ENCODE measurements around the gene ACY1.
"Not testable (repeated sequence)": the region's sequence is repeated elsewhere in the genome, so short reads cannot be mapped to it uniquely, and the experiment has no call there.

ACY1 gene

GRCh38 chr3:52028572-52028971, 45.2 kb downstream of the ACY1 start:
- H3K27me3 Mint-ChIP-seq: no peaks in the 10 kb centered on the region

DNA sequence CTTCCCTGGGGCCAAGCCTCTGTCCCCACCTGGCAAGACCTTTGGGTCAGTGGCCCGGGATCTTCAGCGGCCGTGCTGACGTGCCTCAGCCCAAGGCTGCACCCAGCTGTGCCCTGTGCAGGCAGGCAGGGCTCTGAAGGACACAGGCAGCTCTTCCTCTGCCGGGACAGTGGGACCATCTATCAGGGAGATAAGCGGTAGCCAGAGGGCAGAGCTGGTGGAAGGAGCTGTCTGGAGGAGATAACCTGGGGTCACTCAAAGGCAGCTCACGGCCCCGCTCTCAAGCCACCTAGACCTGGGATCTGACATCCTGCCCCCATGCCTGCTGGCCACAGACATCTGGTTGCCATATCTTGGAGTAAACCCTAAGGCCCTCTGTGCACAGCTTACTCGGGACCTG, 45.7 kb downstream of the ACY1 start:
- no peak overlapping the region for H3K4me3 Mint-ChIP-seq
- H3K27ac Mint-ChIP-seq: no peak overlapping the region
- no peaks in the 10 kb centered on the region for H3K4me1 Mint-ChIP-seq (ENCODE audit: low read depth)
- no peaks in the 10 kb centered on the region for H3K27me3 Mint-ChIP-seq
- H3K9me3 Mint-ChIP-seq (ENCODE audit: low read depth): no peaks in the 10 kb centered on the region
- no peaks in the 10 kb centered on the region for H3K36me3 Mint-ChIP-seq

More at GRCh38 chr3:52028572-52028971, 45.2 kb downstream of the ACY1 start:
- H3K4me3 Mint-ChIP-seq: no peak overlapping the region
- no peaks in the 10 kb centered on the region for H3K9me3 Mint-ChIP-seq (ENCODE audit: low read depth)
- no peak overlapping the region for H3K27ac Mint-ChIP-seq
- H3K4me1 Mint-ChIP-seq (ENCODE audit: low read depth): no peaks in the 10 kb centered on the region
- H3K36me3 Mint-ChIP-seq: no peaks in the 10 kb centered on the region

GRCh38 chr3:52029535-52029934, 46.2 kb downstream of the ACY1 start:
- no peaks in the 10 kb centered on the region for H3K4me1 Mint-ChIP-seq (ENCODE audit: low read depth)
- no peaks in the 10 kb centered on the region for H3K27me3 Mint-ChIP-seq
- H3K9me3 Mint-ChIP-seq (ENCODE audit: low read depth): no peaks in the 10 kb centered on the region
- H3K4me3 Mint-ChIP-seq: no peak overlapping the region
- no peaks in the 10 kb centered on the region for H3K36me3 Mint-ChIP-seq
- H3K27ac Mint-ChIP-seq: no peak overlapping the region

DNA sequence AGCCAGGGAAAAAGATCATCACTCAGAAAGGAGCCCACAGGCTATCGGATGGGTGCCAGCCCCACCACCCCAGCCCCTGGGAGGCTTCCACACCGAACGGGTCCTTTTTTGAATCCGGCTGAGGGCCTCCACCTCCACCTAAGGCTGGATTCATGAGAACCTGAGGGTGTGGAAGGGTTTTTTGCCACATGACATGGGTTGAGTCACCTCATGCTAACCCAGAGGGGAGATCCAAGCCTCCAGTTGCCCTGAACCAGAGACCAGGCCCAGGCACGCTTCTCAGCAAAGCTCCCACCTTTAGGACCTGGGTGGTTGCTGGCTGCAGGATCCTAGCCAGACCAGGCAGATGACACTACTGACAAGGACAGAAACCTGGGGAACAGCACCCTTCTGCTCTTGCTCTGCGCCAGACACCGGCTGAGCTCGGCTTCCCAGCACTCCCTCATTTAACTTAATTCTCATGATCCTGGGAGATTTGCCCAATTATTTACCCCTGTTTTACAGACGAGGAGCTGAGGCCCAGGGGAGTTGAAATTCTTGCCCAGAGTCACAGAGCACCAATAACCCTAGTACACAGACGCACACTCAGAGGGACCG, 47.5 kb downstream of the ACY1 start:
- Mint-ChIP-seq H3K9me3 (ENCODE audit: low read depth) (no peaks in the 10 kb centered on the region), H3K4me3 (no peak overlapping the region), H3K27me3 (no peaks in the 10 kb centered on the region), H3K4me1 (ENCODE audit: low read depth) (no peaks in the 10 kb centered on the region), H3K27ac (no peak overlapping the region), H3K36me3 (no peaks in the 10 kb centered on the region)

GRCh38 chr3:52031896-52032295, 48.6 kb downstream of the ACY1 start:
- H3K36me3 Mint-ChIP-seq: no peaks in the 10 kb centered on the region
- no peaks in the 10 kb centered on the region for H3K4me1 Mint-ChIP-seq (ENCODE audit: low read depth)
- H3K9me3 Mint-ChIP-seq (ENCODE audit: low read depth): no peaks in the 10 kb centered on the region
- no peak overlapping the region for H3K4me3 Mint-ChIP-seq
- no peak overlapping the region for H3K27ac Mint-ChIP-seq
- no peaks in the 10 kb centered on the region for H3K27me3 Mint-ChIP-seq

DNA sequence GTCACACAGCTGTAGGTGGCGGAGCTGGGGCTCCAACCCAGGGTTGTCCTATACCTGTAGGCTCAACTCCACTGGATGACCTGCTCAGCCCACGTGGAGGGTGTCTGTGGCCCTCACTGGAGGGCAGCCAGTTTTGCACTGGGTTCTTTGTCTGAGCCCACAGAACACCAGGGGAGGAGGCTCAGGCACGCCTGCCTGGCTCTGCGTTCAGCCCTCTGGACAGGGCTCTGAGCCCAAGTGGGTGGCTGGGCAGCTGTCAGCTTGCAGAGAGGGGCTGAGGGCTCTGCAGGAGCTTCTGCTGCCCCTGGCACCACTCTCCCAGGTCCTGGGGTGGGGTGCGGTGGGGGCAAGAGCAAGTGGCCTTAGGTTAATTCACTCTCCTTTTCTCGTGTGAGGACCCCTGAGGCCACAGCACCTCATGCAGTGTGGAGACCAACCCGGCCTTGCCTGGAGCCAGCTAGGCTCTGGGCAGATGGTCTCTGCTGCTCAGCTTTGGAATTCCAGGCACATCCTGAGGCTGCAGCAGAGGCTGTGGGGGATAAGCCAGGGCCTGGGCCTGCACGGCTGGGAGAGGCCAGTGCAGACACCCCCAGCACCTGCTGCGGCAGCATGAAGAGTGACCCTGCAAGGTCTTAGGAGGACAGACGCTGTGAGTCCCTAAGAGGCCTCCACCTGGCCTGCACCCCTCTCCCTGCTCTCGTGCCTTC, 49.5 kb downstream of the ACY1 start:
- H3K27me3 Mint-ChIP-seq: no peaks in the 10 kb centered on the region
- H3K27ac Mint-ChIP-seq: no peak overlapping the region
- no peaks in the 10 kb centered on the region for H3K9me3 Mint-ChIP-seq (ENCODE audit: low read depth)
- H3K4me3 Mint-ChIP-seq: no peak overlapping the region
- H3K4me1 Mint-ChIP-seq (ENCODE audit: low read depth): no peaks in the 10 kb centered on the region
- H3K36me3 Mint-ChIP-seq: no peaks in the 10 kb centered on the region

- not testable (repeated sequence) for H3K27me3 Mint-ChIP-seq; H3K4me1 Mint-ChIP-seq (ENCODE audit: low read depth); H3K4me3 Mint-ChIP-seq; H3K9me3 Mint-ChIP-seq (ENCODE audit: low read depth); H3K36me3 Mint-ChIP-seq; H3K27ac Mint-ChIP-seq
Measured at GRCh38 chr3:52033748-52034147, 50.4 kb downstream of the ACY1 start.

DNA sequence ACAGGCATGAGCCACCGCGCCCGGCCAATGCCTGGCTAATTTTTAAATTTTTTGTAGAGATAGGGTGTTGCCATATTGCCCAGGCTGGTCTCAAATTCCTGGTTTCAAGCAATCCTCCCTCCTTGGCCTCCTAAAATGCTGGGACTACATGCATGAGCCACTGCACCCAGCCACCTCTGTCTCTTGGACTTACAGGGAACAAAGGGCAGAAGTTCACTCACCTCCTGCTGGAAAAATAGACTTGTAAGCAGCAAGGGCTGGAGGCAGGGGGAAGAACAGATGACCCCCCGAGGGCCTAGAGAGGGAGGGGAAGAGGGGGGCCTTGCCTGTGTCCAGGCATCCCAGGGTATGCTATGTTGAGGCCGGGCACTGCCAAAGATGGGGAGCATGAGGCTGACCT, 50.9 kb downstream of the ACY1 start:
- Mint-ChIP-seq H3K4me1 (ENCODE audit: low read depth) (no peaks in the 10 kb centered on the region), H3K27me3 (no peaks in the 10 kb centered on the region), H3K9me3 (ENCODE audit: low read depth) (no peaks in the 10 kb centered on the region), H3K36me3 (no peaks in the 10 kb centered on the region), H3K27ac (no peak overlapping the region), H3K4me3 (no peak overlapping the region)

DNA sequence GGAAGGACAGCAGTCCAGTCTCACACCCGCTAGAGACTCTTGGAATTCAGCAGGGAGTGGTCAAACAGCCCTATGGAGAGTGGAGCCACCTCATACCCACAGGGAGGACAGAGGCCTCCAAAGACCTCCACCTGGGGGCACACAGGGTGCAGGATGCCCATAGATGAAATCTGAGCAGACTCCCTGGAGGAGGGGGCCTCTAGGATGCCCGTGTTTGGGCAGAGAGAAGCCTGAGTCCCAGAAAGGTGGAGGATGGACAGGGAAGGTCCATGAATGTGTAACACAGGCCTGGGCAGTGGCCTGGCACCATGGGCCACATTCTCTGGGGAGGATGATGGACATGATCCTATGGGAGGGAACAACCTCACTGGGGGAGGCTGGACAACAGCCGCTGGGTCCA, 51.3 kb downstream of the ACY1 start:
- Mint-ChIP-seq H3K27ac (no peak overlapping the region), H3K27me3 (no peaks in the 10 kb centered on the region), H3K4me3 (no peak overlapping the region), H3K9me3 (ENCODE audit: low read depth) (no peaks in the 10 kb centered on the region), H3K36me3 (no peaks in the 10 kb centered on the region), H3K4me1 (ENCODE audit: low read depth) (no peaks in the 10 kb centered on the region)

- no peaks in the 10 kb centered on the region for H3K4me1 Mint-ChIP-seq (ENCODE audit: low read depth)
- H3K4me3 Mint-ChIP-seq: no peak overlapping the region
- no peaks in the 10 kb centered on the region for H3K9me3 Mint-ChIP-seq (ENCODE audit: low read depth)
- no peaks in the 10 kb centered on the region for H3K36me3 Mint-ChIP-seq
- H3K27me3 Mint-ChIP-seq: no peaks in the 10 kb centered on the region
- H3K27ac Mint-ChIP-seq: no peak overlapping the region
Measured at GRCh38 chr3:52036222-52036694, 52.9 kb downstream of the ACY1 start.

DNA sequence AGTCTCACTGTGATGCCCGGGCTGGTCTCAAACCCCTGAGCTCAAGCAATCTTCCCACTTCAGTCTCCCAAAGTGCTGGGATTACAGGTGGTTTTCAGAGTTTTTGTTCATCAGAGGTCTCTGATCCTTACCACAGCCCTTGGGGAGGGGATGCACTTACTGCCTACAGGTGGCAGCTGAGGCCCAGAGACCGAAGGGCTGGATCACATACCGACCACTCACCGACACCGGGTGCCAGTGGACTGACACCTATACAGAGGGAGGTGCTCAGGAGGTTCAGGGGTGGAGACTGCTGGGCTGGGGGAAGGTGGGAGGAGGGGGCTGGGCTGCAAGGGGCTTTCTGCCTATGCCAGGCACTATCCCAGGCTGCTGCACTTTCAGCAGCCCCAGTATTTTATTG, 53.5 kb downstream of the ACY1 start:
- Mint-ChIP-seq H3K27ac (no peak overlapping the region), H3K36me3 (no peaks in the 10 kb centered on the region)

DNA sequence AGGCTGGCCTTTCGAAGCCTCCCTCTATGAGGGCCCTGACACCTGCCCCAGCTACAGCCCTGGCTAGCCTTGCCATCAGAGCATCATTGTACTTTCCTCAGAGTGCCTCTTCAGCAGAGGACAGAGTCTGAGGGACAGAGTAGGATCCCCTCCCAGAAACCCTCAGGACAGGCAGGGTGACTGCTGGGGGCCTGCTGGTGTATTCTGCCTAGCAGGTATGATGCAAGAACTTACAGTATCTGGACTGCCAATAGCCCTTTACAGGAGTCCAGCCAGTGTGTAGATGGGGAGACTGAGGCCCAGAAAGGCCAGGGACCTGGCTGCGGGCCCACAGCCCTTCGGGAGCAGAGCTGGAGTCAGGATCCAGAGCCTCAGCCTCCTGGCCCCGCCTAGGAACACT, 54.0 kb downstream of the ACY1 start:
- Mint-ChIP-seq H3K27ac (no peak overlapping the region), H3K9me3 (ENCODE audit: low read depth) (no peaks in the 10 kb centered on the region), H3K4me3 (no peak overlapping the region), H3K4me1 (ENCODE audit: low read depth) (peaks cover 6% of the 10 kb centered on the region), H3K27me3 (no peaks in the 10 kb centered on the region), H3K36me3 (no peaks in the 10 kb centered on the region)

More for the DNA sequence above, 53.5 kb downstream of the ACY1 start:
- Mint-ChIP-seq H3K27me3 (no peaks in the 10 kb centered on the region), H3K4me3 (no peak overlapping the region), H3K4me1 (ENCODE audit: low read depth) (peaks cover 2% of the 10 kb centered on the region), H3K9me3 (ENCODE audit: low read depth) (no peaks in the 10 kb centered on the region)

GRCh38 chr3:52038227-52038626, 54.9 kb downstream of the ACY1 start:
- peaks cover 6% of the 10 kb centered on the region for H3K4me1 Mint-ChIP-seq (ENCODE audit: low read depth)
- H3K27me3 Mint-ChIP-seq: no peaks in the 10 kb centered on the region
- H3K36me3 Mint-ChIP-seq: no peaks in the 10 kb centered on the region
- no peaks in the 10 kb centered on the region for H3K9me3 Mint-ChIP-seq (ENCODE audit: low read depth)
- H3K4me3 Mint-ChIP-seq: no peak overlapping the region
- no peak overlapping the region for H3K27ac Mint-ChIP-seq
